GM18873 (cell line): ENCODE measurements around the gene LAPTM5.
"Not testable (repeated sequence)": the region's sequence is repeated elsewhere in the genome, so short reads cannot be mapped to it uniquely, and the experiment has no call there.

ENCODE experiments used
- ATAC-seq: cut with Tn5 transposase; IDR thresholded peaks from one replicate; pipeline ENCODE4 v1.9.1; 2021; ENCODE audit warnings: mild to moderate bottlenecking, moderate library complexity, moderate number of reproducible peaks; ENCODE audit not compliant: unreplicated experiment, low FRiP score

The LAPTM5 gene

GRCh38 chr1:30774550-30775432 is 17.2 kb upstream of the LAPTM5 start:
- ATAC-seq: no peak

- no peak for ATAC-seq
These were observed 16.3 kb upstream of the LAPTM5 start for GRCh38 chr1:30773722-30774358.

GRCh38 chr1:30771005-30771404 is 13.4 kb upstream of the LAPTM5 start:
- ATAC-seq: no peak

DNA sequence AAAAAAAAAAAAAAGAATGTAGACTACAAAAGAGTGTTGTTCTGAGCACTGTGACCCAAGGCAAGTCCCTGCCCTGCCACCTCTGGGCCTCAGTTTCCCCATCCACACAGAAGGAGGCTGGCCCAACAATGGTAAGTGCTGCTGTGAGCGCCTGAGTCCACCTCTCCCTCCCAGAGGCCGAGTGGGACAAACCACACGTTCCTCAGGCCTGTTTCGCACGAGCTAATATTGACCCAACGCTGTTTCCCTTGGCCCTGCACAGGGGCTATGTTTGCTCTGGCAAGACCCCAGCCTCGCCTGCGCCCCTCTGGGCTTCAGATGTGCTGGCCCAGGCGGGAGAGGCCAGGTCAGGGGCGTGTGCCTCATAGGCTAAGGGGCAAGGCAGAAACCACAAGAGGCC is 12.6 kb upstream of the LAPTM5 start:
- no peak for ATAC-seq

- ATAC-seq: no peak
These were observed 11.5 kb upstream of the LAPTM5 start for GRCh38 chr1:30768830-30769718.

DNA sequence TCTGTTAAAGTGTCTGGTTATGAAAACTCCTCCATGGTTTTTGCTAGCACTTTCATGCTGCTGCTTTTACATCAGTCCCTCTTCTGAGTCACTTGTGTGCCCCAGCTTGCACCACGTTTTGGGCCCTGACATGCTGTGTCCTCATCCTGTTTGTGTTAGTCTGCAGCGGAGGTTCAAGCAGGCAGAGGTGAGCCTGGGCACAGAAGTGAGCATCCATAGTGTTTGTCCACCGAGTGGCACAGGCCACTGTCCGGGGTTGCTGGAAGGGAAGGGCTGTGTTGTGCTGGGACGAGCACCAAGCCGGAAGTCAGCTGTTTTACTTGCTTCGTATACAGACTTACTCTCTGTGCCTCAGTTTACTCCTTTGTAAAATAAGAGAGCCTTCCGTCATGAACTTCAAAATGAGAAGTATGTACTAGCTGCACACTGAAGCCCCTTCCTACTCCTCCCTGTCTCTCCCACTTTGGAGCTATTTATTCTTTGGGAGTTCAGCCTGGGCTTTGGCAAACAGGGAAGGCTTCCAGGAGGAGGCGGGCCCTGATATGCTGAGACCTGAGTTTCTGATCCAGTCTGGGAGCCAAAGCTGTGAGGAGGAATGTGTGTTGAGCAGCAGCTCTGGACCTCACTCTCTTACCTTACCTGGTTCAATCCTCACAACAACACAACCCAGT is 10.7 kb upstream of the LAPTM5 start:
- no peak for ATAC-seq

- not testable (repeated sequence) for ATAC-seq
These were observed 9.4 kb upstream of the LAPTM5 start for GRCh38 chr1:30766948-30767347.

GRCh38 chr1:30765556-30766434 is 8.2 kb upstream of the LAPTM5 start:
- no peak for ATAC-seq

GRCh38 chr1:30764939-30765555 is 7.5 kb upstream of the LAPTM5 start:
- ATAC-seq: no peak

DNA sequence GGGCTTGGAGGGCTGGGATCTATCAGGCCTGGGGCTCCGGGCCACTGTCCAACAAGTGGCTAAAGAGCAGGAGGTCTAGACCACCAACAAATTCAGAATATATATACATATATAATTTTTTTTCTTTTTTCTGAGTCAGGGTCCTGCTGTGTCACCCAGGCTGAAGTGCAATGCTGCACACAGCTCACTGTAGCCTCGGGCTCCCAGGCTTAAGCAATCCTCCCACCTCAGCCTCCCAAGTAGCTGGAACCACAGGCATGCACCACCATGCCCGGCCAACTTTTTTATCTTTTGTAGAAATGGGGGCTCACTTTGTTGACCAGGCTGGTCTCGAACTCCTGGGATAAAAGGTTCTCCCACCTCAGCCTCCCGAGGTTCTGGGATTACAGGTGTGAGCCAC is 6.8 kb upstream of the LAPTM5 start:
- ATAC-seq: no peak

DNA sequence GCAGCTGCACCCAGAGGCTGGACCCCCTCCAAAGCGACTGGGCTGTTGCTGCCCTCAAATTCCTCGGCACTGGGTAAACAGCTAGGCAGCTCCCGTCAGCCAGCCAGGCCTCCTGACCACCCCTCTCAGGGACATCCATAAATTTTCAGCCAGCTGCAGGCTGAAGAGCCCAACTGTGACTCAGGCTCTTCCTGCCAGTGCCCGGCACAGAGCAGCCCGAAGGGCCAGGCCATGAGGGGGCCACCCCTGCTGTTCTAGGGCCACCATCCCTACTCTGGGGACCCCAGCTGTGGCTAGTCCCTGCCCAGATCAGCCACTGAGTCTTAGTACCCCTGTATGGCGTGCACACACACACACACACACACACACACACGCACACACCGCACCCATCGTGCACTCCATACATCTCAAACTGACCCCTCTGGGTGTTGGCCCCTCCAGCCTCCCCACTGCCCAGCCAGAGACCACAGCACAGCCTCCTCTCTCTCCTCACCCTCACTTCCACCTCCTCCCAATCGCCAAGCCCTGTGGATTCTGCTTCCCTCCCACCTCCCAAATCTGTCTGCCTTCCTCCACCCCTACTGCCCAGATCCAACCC is 6.2 kb upstream of the LAPTM5 start:
- no peak for ATAC-seq

- no peak for ATAC-seq
These were observed 5.5 kb upstream of the LAPTM5 start for GRCh38 chr1:30762930-30763650.

DNA sequence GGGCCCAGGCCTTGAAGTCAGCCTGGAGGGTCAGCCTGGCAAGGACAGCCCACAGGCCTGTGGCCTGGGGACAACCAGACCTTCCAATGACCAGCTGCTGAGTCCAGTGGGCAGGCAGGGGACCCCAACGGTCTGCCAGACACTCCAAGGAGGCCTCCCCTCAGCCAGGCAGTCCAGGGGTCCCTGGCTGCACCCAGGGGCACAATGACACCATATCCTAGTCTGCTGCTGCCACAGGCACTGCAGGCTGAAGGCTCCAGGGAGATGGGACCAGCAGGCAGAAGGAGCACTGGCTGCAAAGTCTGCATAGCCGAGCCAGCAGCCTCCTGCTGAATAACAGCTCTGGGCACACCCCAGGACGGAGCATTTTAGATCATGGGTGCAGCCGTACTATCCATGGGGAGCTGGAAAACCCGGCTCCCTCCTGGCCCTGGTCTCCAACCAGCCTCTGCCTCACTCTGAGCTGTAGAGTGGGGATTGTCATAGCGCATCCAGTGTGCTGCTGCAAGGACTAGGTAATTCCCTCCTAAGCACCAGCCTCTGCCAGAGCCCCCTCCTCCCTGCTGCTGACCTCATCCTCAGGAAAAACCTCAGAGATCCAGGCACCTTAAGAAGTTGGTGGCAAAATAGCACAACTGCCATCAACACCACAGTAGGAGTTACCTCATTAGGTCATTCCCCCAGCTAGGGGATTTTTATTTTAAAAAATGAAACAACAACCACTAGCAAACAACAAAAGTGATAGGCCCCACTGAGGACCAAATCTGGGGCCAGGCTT is 4.8 kb upstream of the LAPTM5 start:
- no peak for ATAC-seq

GRCh38 chr1:30761381-30762151 is 4.0 kb upstream of the LAPTM5 start:
- ATAC-seq: no peak

- no peak for ATAC-seq
These were observed 3.2 kb upstream of the LAPTM5 start for GRCh38 chr1:30760596-30761324.
